IMR-90 (cell line): ENCODE measurements around the gene SLC35F6. TPM values are rescaled to one million over a fixed set of nuclear protein-coding genes. Genes with fewer than 3 reads are reported as not detected.

Experiments
- ATAC-seq: fragments of 200-7000 bp; cut with Tn5 transposase; 2 replicates; pipeline ENCODE4 v1.9.1; 2020; ENCODE audit warnings: low read depth, mild to moderate bottlenecking, moderate library complexity
- BruUV-seq: library from RNA; stranded (reverse); fragments of 400-500 nt; replicated peaks from 2 replicates; lab custom pipeline; 2021; lab: Mats Ljungman, UMichigan
- CTCF ChIA-PET: fragments of 300-600 bp; formaldehyde crosslinking; extraction: SDS; loops from one replicate; lab custom pipeline; 2021; ENCODE audit warnings: antibody characterized with exemption; lab: Yijun Ruan, JAX
- POLR2A ChIA-PET: fragments of 300-600 bp; sonication (Branson Sonifier 250); formaldehyde crosslinking; loops from one replicate; lab custom pipeline; 2022; ENCODE audit warnings: antibody characterized with exemption; ENCODE audit not compliant: unreplicated experiment; lab: Charles Lee
- DNase-seq: peaks from one replicate; pipeline ENCODE4 v3.0.0; 2013
- H2AFZ ChIP-seq: replicated peaks from 2 replicates; pipeline ENCODE3; 2013; ENCODE audit warnings: low read length, mild to moderate bottlenecking; ENCODE audit not compliant: poor library complexity
- H2AK5ac ChIP-seq: 2 replicates; pipeline ENCODE4 v1.6.1; 2013; ENCODE audit warnings: low read depth, low read length, inconsistent platforms
- H2AK9ac ChIP-seq: replicated peaks from 2 replicates; pipeline ENCODE3; 2013; ENCODE audit warnings: mild to moderate bottlenecking, low read depth, low read length, moderate library complexity; ENCODE audit not compliant: poor library complexity
- H2BK120ac ChIP-seq: 2 replicates; pipeline ENCODE4 v1.6.1; 2013; ENCODE audit warnings: low read depth, low read length, inconsistent platforms
- H2BK15ac ChIP-seq: 3 replicates; pipeline ENCODE4 v1.6.1; 2013; ENCODE audit warnings: low read depth, low read length, inconsistent platforms
- H2BK20ac ChIP-seq: 2 replicates; pipeline ENCODE4 v1.6.1; 2013; ENCODE audit warnings: low read depth, mild to moderate bottlenecking, inconsistent platforms, low read length, moderate library complexity
- H2BK5ac ChIP-seq: 2 replicates; pipeline ENCODE4 v1.6.1; 2013; ENCODE audit warnings: mild to moderate bottlenecking, low read depth, low read length, inconsistent platforms; ENCODE audit not compliant: poor library complexity, severe bottlenecking
- H3K14ac ChIP-seq: replicated peaks from 2 replicates; pipeline ENCODE4 v1.6.1; 2013; ENCODE audit warnings: low read depth, low read length, inconsistent platforms
- H3K18ac ChIP-seq: 2 replicates; pipeline ENCODE4 v1.6.1; 2013; ENCODE audit warnings: low read depth, low read length, control low read depth
- H3K23ac ChIP-seq: 2 replicates; pipeline ENCODE4 v1.6.1; 2013; ENCODE audit warnings: low read depth, low read length, inconsistent platforms
- H3K27ac ChIP-seq: 2 replicates; pipeline ENCODE4 v1.5.1; 2013; ENCODE audit warnings: mild to moderate bottlenecking, control low read depth, low read length; ENCODE audit not compliant: insufficient read depth
- H3K27me3 ChIP-seq: 2 replicates; pipeline ENCODE4 v1.6.1; 2013; ENCODE audit warnings: low read length; ENCODE audit not compliant: control insufficient read depth, insufficient read depth
- H3K36me3 ChIP-seq: 2 replicates; pipeline ENCODE4 v1.6.1; 2013; ENCODE audit warnings: low read length, mixed read lengths; ENCODE audit not compliant: control insufficient read depth, insufficient read depth
- H3K4ac ChIP-seq: 2 replicates; pipeline ENCODE4 v1.6.1; 2013; ENCODE audit warnings: low read depth, low read length, inconsistent platforms
- H3K4me1 ChIP-seq: 2 replicates; pipeline ENCODE4 v1.6.1; 2013; ENCODE audit warnings: low read length, mixed read lengths; ENCODE audit not compliant: control insufficient read depth, insufficient read depth
- H3K4me2 ChIP-seq: 2 replicates; pipeline ENCODE4 v1.6.1; 2013; ENCODE audit warnings: low read depth, mild to moderate bottlenecking, control low read depth, low read length, moderate library complexity
- H3K4me3 ChIP-seq: 2 replicates; pipeline ENCODE4 v1.5.1; 2013; ENCODE audit warnings: low read depth, mild to moderate bottlenecking, control low read depth, low read length, moderate library complexity; ENCODE audit not compliant: insufficient read depth
- H3K56ac ChIP-seq: 2 replicates; pipeline ENCODE4 v1.6.1; 2013; ENCODE audit warnings: low read length, inconsistent platforms; ENCODE audit not compliant: insufficient read depth; ENCODE audit errors: extremely low read depth
- H3K79me1 ChIP-seq, 2 experiments: 2 replicates each; pipeline ENCODE4 v1.6.1; 2013; ENCODE audit warnings: low read length in 2 of 2, inconsistent platforms in 1 of 2, low read depth in 1 of 2
- H3K9ac ChIP-seq: 2 replicates; pipeline ENCODE4 v1.6.1; 2013; ENCODE audit warnings: low read depth, low read length, control low read depth
- H3K9me1 ChIP-seq: 2 replicates; pipeline ENCODE4 v1.6.1; 2013; ENCODE audit warnings: low read length, inconsistent platforms; ENCODE audit not compliant: insufficient read depth
- H3K9me3 ChIP-seq: 2 replicates; pipeline ENCODE4 v1.6.1; 2013; ENCODE audit warnings: low read length; ENCODE audit not compliant: control insufficient read depth, insufficient read depth
- H4K20me1 ChIP-seq: 2 replicates; pipeline ENCODE4 v1.6.1; 2013; ENCODE audit warnings: low read length, inconsistent platforms; ENCODE audit not compliant: insufficient read depth
- H4K5ac ChIP-seq: 2 replicates; pipeline ENCODE4 v1.6.1; 2013; ENCODE audit warnings: mild to moderate bottlenecking, low read depth, low read length, control low read depth
- H4K8ac ChIP-seq, 2 experiments: 2 replicates each; pipeline ENCODE4 v1.6.1; 2013; ENCODE audit warnings: low read depth in 2 of 2, low read length in 2 of 2, control low read depth in 1 of 2, inconsistent platforms in 1 of 2
- H4K91ac ChIP-seq: 2 replicates; pipeline ENCODE4 v1.6.1; 2013; ENCODE audit warnings: low read depth, low read length, inconsistent platforms; ENCODE audit not compliant: insufficient read depth
- CHD1 ChIP-seq: IDR thresholded peaks from 2 replicates; pipeline ENCODE4 v1.6.1; 2012; ENCODE audit warnings: low read depth, low read length, improper control_type of control experiment
- CTCF ChIP-seq: conservative IDR thresholded peaks from 2 replicates; pipeline ENCODE4 v1.5.1; 2012; ENCODE audit warnings: mild to moderate bottlenecking, low read depth, low read length, improper control_type of control experiment
- FOS ChIP-seq: fragments of 150-350 bp; IDR thresholded peaks from 2 replicates; pipeline ENCODE4 v1.6.1; 2016; ENCODE audit warnings: low read depth, low read length
- MAFK ChIP-seq: IDR thresholded peaks from 2 replicates; pipeline ENCODE4 v1.6.1; 2012; ENCODE audit warnings: low read depth, low read length, improper control_type of control experiment
- MAZ ChIP-seq: IDR thresholded peaks from 2 replicates; pipeline ENCODE4 v1.6.1; 2012; ENCODE audit warnings: low read depth, mild to moderate bottlenecking, low read length, improper control_type of control experiment, moderate library complexity, borderline replicate concordance
- NFE2L2 ChIP-seq: fragments of 150-350 bp; IDR thresholded peaks from 2 replicates; pipeline ENCODE4 v1.6.1; 2016; ENCODE audit warnings: low read depth, mild to moderate bottlenecking, low read length
- RAD21 ChIP-seq: IDR thresholded peaks from 2 replicates; pipeline ENCODE4 v1.6.1; 2012; ENCODE audit warnings: low read length, improper control_type of control experiment
- WGBS, 2 experiments: methylation state at CpG; one replicate each; pipeline versions ENCODE4 v1.1.5 to v1.1.7; 2013; ENCODE audit warnings: missing lambda C conversion rate in 2 of 2; ENCODE audit not compliant: insufficient read length in 1 of 2; ENCODE audit errors: extremely low coverage in 2 of 2; 5-methylcytosine and 5-hydroxymethylcytosine counted together
- dilution Hi-C: fragments of 300-500 bp; cut with HindIII; formaldehyde crosslinking; loops from one replicate; pipeline ENCODE4 v1.14.3; 2018; ENCODE audit warnings: low sequenced_read_pairs; ENCODE audit not compliant: unreplicated experiment
- in situ Hi-C: fragments of 300-500 bp; cut with MboI; formaldehyde crosslinking; loops from 3 replicates; pipeline ENCODE4 v1.14.3; 2019; ENCODE audit warnings: low sequenced_read_pairs, inconsistent platforms, mixed read lengths
- intact Hi-C: fragments of 100-400 bp; cut with micrococcal nuclease; formaldehyde crosslinking; loops from 2 replicates; pipeline ENCODE4 v1.10.0; 2022
- polyA plus RNA-seq, 3 experiments: library from polyadenylated mRNA; depleted of rRNA; stranded (reverse); fragments of >200 nt; gene quantifications; 2 replicates each; pipeline ENCODE4 v1.2.3, GENCODE V29; 2012; ENCODE audit warnings: low replicate concordance in 1 of 3
- total RNA-seq: library from RNA; depleted of rRNA; stranded (reverse); fragments of >200 nt; gene quantifications from 2 replicates; pipeline ENCODE4 v1.2.3, GENCODE V29; 2012

SLC35F6 gene
- total and polyA plus RNA-seq, 2 of the 4 experiments (the other 2 are of a cell fraction), result 19.1 to 30.6 TPM

- TF ChIP-seq RAD21, result no peak
Measured at GRCh38 chr2:26724784-26725520, 39.1 kb upstream of the SLC35F6 start (continued).

- 19% methylated on average over 2 of the region's 7 CpGs; no CpG with 5 or more reads in 1 of the 2 experiments for WGBS, 2 experiments
- dilution Hi-C loops (no loop called here), in situ Hi-C loops (no loop called here), intact Hi-C loops (no loop called here)
- Histone ChIP-seq H3K27me3 (peaks cover 10% of the 10 kb centered on the region; the same call in 1 of the 2 replicates), H4K8ac (no peak overlapping the region), H3K9ac (no peak overlapping the region), H3K36me3 (no peaks in the 10 kb centered on the region), H4K91ac (no peak overlapping the region), H3K79me1 (no peaks in the 10 kb centered on the region), H2AK9ac (no peak overlapping the region), H3K27ac (no peak overlapping the region), H2BK120ac (no peak overlapping the region), H3K18ac (no peak overlapping the region), H3K23ac (no peak overlapping the region), H3K56ac (no peak overlapping the region), H2BK20ac (no peak overlapping the region), H3K4ac (no peak overlapping the region), H2AFZ (no peak overlapping the region), H3K14ac (no peak overlapping the region), H2AK5ac (peak overlapping the region; percentile 13; the same call in 1 of the 2 replicates), H3K9me3 (no peaks in the 10 kb centered on the region), H3K4me1 (peaks cover 14% of the 10 kb centered on the region), H4K20me1 (no peaks in the 10 kb centered on the region), H3K4me3 (no peak overlapping the region), H3K9me1 (peaks cover 14% of the 10 kb centered on the region), H4K5ac (no peak overlapping the region), H2BK15ac (no peak overlapping the region; the same call in 2 of the 3 replicates), H2BK5ac (no peak overlapping the region), H3K4me2 (no peak overlapping the region)
- ChIA-PET CTCF (interaction anchor here (1.3 kb wide), 1 partner anchor 20 kb away, joined by 3 read pairs; no protein-coding TSS in a partner anchor), POLR2A (no interaction called here)
- ATAC-seq (no peak), DNase-seq (no peak)
- TF ChIP-seq MAFK (no peak), CHD1 (no peak), RAD21 (no peak), CTCF (no peak), MAZ (no peak), FOS (no peak), NFE2L2 (no peak)
- no TSS peak for BruUV-seq
Measured at GRCh38 chr2:26725521-26725820, 38.6 kb upstream of the SLC35F6 start.
